HepG2 (cell line): ENCODE data around the gene LANCL2. TPM values are rescaled to one million over a fixed set of nuclear protein-coding genes. Genes with fewer than 3 reads are reported as not detected.

ENCODE experiments used
- ATAC-seq: fragments of 200-7000 bp; cut with Tn5 transposase; 3 replicates; pipeline ENCODE4 v1.9.1; 2020; ENCODE audit warnings: mild to moderate bottlenecking, moderate library complexity
- BruUV-seq: library from RNA; stranded (reverse); fragments of 400-500 nt; replicated peaks from 2 replicates; lab custom pipeline; 2021; lab: Mats Ljungman, UMichigan
- CTCF ChIA-PET: fragments of 300-600 bp; formaldehyde crosslinking; extraction: SDS; loops from one replicate; lab custom pipeline; 2021; ENCODE audit warnings: low total read pairs, inconsistent platforms, low intra/inter-chr PET ratio; lab: Yijun Ruan, JAX
- POLR2A ChIA-PET: fragments of 350-600 bp; sonication (Branson Sonifier 250); formaldehyde crosslinking; loops from one replicate; lab custom pipeline; 2020; ENCODE audit warnings: antibody characterized with exemption, inconsistent platforms; lab: Yijun Ruan, JAX
- DNase-seq: peaks from one replicate; pipeline ENCODE4 v3.0.0-alpha.2; 2015; ENCODE audit warnings: low spot score
- FAIRE-seq: peaks from 3 replicates; lab custom pipeline; 2011; peaks lifted over from hg19 to GRCh38; lab: Jason Lieb, UNC
- H2AFZ ChIP-seq: one replicate; pipeline ENCODE4 v1.6.1; 2011; ENCODE audit warnings: low read length, inconsistent platforms
- H3K27ac ChIP-seq: fragments of 300-600 bp; 3 replicates; pipeline ENCODE4 v1.8.0; 2011; ENCODE audit warnings: mixed run types, mild to moderate bottlenecking, mixed read lengths, low read length, inconsistent platforms; ENCODE audit not compliant: insufficient read depth; ENCODE audit errors: extremely low read length
- H3K27me3 ChIP-seq, 2 experiments: fragments of 200-600 bp in 1 of 2; 2 replicates in 1 of 2; 3 replicates in 1 of 2; pipeline versions ENCODE4 v1.6.0 to v1.8.0; 2011; ENCODE audit warnings: low read length in 2 of 2, mild to moderate bottlenecking in 2 of 2, moderate library complexity in 2 of 2, inconsistent platforms in 1 of 2; ENCODE audit not compliant: insufficient read depth in 2 of 2, control insufficient read depth in 1 of 2
- H3K36me3 ChIP-seq, 2 experiments: fragments of 200-600 bp in 1 of 2; replicated peaks in 1 of 2; 2 replicates in 1 of 2; 3 replicates in 1 of 2; pipeline versions ENCODE4 v1.5.1 to v1.8.0; 2011; ENCODE audit warnings: low read length in 2 of 2, inconsistent platforms in 1 of 2; ENCODE audit not compliant: insufficient read depth in 2 of 2, control insufficient read depth in 1 of 2
- H3K4me1 ChIP-seq: 2 replicates; pipeline ENCODE4 v1.5.1; 2012; ENCODE audit warnings: low read length, inconsistent platforms; ENCODE audit not compliant: insufficient read depth
- H3K4me2 ChIP-seq: 2 replicates; pipeline ENCODE4 v1.6.0; 2011; ENCODE audit warnings: low read depth, low read length, inconsistent platforms
- H3K4me3 ChIP-seq, 3 experiments: fragments of 200-600 bp in 1 of 3; sonication (generic), shearing (Covaris generic) in 1 of 3; replicated peaks in 1 of 3; 2 replicates each; pipeline ENCODE4 v1.5.1; 2011 to 2016; ENCODE audit warnings: low read length in 3 of 3, inconsistent platforms in 2 of 3, low read depth in 2 of 3, mild to moderate bottlenecking in 2 of 3, control low read depth in 1 of 3, mixed read lengths in 1 of 3; ENCODE audit not compliant: insufficient read depth in 1 of 3
- H3K79me2 ChIP-seq: one replicate; pipeline ENCODE4 v1.6.1; 2011; ENCODE audit warnings: low read length, inconsistent platforms; ENCODE audit not compliant: insufficient read depth
- H3K9ac ChIP-seq: 2 replicates; pipeline ENCODE4 v1.6.0; 2011; ENCODE audit warnings: mild to moderate bottlenecking, low read depth, low read length, inconsistent platforms; ENCODE audit not compliant: insufficient read depth
- H3K9me3 ChIP-seq: 2 replicates; pipeline ENCODE4 v1.5.1; 2012; ENCODE audit warnings: mild to moderate bottlenecking, low read length
- H4K20me1 ChIP-seq: 2 replicates; pipeline ENCODE4 v1.6.0; 2011; ENCODE audit warnings: inconsistent platforms, mild to moderate bottlenecking, low read length, moderate library complexity; ENCODE audit not compliant: insufficient read depth
- MNT ChIP-seq: fragments of 450-650 bp; IDR thresholded peaks from 2 replicates; pipeline ENCODE4 v1.6.1; 2016
- MZF1 ChIP-seq: sonication (generic); formaldehyde crosslinking; IDR thresholded peaks from 2 replicates; pipeline ENCODE4 v1.8.1; 2023; ENCODE audit warnings: mild to moderate bottlenecking, missing genetic modification reagents, borderline replicate concordance
- THAP9 ChIP-seq: sonication (generic); formaldehyde crosslinking; IDR thresholded peaks from 2 replicates; pipeline ENCODE4; 2020; ENCODE audit warnings: missing genetic modification reagents, mild to moderate bottlenecking, borderline replicate concordance
- ZNF326 ChIP-seq: sonication (generic); formaldehyde crosslinking; IDR thresholded peaks from 2 replicates; pipeline ENCODE4 v1.4.0; 2020; ENCODE audit warnings: missing genetic modification reagents, borderline replicate concordance
- ZNF709 ChIP-seq: sonication (generic); formaldehyde crosslinking; IDR thresholded peaks from 2 replicates; pipeline ENCODE4 v1.5.0; 2020; ENCODE audit warnings: mild to moderate bottlenecking, missing genetic modification reagents
- WGBS: methylation state at CpG from one replicate; pipeline ENCODE4 v1.1.6; 2017; ENCODE audit warnings: low lambda C conversion rate; 5-methylcytosine and 5-hydroxymethylcytosine counted together
- in situ Hi-C: cut with HindIII; loops from 2 replicates; pipeline ENCODE4 v1.10.0; 2017; ENCODE audit warnings: low pct_unique_long_range_greater_than_20kb; ENCODE audit not compliant: extremely low pct_ligation_motif_present
- intact Hi-C: fragments of 100-400 bp; cut with micrococcal nuclease; formaldehyde crosslinking; loops from one replicate; pipeline ENCODE4 v1.10.0; 2022; ENCODE audit not compliant: unreplicated experiment
- polyA plus RNA-seq, 8 experiments: library from polyadenylated mRNA; depleted of rRNA in 3 of 8; stranded (reverse) in 7 of 8; unstranded in 1 of 8; fragments of >200 nt; fragmentation: Illumina TruSeq in 4 of 8; extraction: Trizol in 4 of 8; gene quantifications; 2 replicates each; pipeline versions ENCODE4 v1.2.1 to v1.2.3, GENCODE V29; 2011 to 2016; ENCODE audit warnings: low read depth in 4 of 8, missing spikeins in 1 of 8, mixed read lengths in 1 of 8; ENCODE audit not compliant: insufficient read depth in 1 of 8
- total RNA-seq, 5 experiments: library from RNA; depleted of rRNA; stranded (reverse); fragments of >200 nt; fragmentation: Illumina TruSeq; extraction: Trizol; gene quantifications; 2 replicates each; pipeline ENCODE4 v1.2.3, GENCODE V29; 2016; ENCODE audit warnings: low read depth in 1 of 5

The LANCL2 gene
- total and polyA plus RNA-seq, 2 of the 13 experiments (the other 11 are each of a cell fraction or from before 2014, with no cell fraction given), result 10.0 to 13.8 TPM

- POLR2A ChIA-PET, result no interaction called here
- Histone ChIP-seq H3K27me3 (peaks cover 0 to 4% of the 10 kb centered on the region in 2 experiments; a peak in 2 of 5 replicates), H3K4me2 (no peak overlapping the region), H3K4me1 (no peaks in the 10 kb centered on the region), H3K9me3 (no peaks in the 10 kb centered on the region), H2AFZ (no peak overlapping the region), H3K36me3 (no peaks in the 10 kb centered on the region), H3K9ac (no peak overlapping the region), H3K79me2 (no peaks in the 10 kb centered on the region), H4K20me1 (no peaks in the 10 kb centered on the region), H3K4me3 (no peak overlapping the region), H3K27ac (no peak overlapping the region)
- in situ Hi-C loops (no loop called here), intact Hi-C loops (no loop called here)
- ATAC-seq, result no peak
- TF ChIP-seq ZNF709, result no peak
- TF ChIP-seq MNT, result peak; percentile 73
- TF ChIP-seq MZF1 (CRISPR knock-in tag), result no peak
- no peak for TF ChIP-seq THAP9 (CRISPR knock-in tag)
- no peak for TF ChIP-seq ZNF326 (CRISPR knock-in tag)
- CTCF ChIA-PET, result no interaction called here
- no peak for FAIRE-seq
- BruUV-seq, result no TSS peak
- no peak for DNase-seq
- WGBS, result 41% methylated on average over 5 of the region's 5 CpGs
Observed at GRCh38 chr7:55335786-55336185, 29.4 kb upstream of the LANCL2 start.
